AG09319 (cell line): ENCODE measurements around the gene PLGRKT.
"Not testable (repeated sequence)": the region's sequence is repeated elsewhere in the genome, so short reads cannot be mapped to it uniquely, and the experiment has no call there.

Experiments used
- DNase-seq: peaks from one replicate; pipeline ENCODE4 v3.0.0-alpha.2; 2010; ENCODE audit warnings: low read depth; ENCODE audit errors: extremely low read depth
- TF ChIP-seq, protein P1 (sequence below): IDR thresholded peaks from 2 replicates; pipeline ENCODE4 v1.5.1; 2011; ENCODE audit warnings: low read depth, mild to moderate bottlenecking, inconsistent platforms, low read length, moderate library complexity

PLGRKT gene

DNA sequence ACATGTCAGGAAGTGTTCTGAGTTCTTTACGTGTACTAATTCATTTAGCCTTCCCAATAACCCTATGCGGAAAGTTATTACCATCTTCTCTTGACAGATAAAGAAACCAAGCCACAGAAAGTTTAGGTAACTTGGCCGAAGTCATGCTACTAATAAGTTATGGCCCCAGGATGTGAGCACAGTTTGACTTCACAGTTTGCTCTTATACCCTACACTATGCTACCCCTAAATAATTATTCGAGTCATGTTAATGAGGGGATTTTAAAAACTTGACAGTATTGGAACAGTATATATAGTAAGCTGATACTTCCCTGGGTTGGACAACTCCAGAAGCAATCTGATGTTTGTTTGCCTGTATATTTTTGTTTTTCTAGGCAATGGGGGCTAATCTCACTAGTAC, 43.2 kb upstream of the PLGRKT start:
- DNase-seq = no peak
- TF ChIP-seq, protein P1, sequence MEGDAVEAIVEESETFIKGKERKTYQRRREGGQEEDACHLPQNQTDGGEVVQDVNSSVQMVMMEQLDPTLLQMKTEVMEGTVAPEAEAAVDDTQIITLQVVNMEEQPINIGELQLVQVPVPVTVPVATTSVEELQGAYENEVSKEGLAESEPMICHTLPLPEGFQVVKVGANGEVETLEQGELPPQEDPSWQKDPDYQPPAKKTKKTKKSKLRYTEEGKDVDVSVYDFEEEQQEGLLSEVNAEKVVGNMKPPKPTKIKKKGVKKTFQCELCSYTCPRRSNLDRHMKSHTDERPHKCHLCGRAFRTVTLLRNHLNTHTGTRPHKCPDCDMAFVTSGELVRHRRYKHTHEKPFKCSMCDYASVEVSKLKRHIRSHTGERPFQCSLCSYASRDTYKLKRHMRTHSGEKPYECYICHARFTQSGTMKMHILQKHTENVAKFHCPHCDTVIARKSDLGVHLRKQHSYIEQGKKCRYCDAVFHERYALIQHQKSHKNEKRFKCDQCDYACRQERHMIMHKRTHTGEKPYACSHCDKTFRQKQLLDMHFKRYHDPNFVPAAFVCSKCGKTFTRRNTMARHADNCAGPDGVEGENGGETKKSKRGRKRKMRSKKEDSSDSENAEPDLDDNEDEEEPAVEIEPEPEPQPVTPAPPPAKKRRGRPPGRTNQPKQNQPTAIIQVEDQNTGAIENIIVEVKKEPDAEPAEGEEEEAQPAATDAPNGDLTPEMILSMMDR = no peak

DNA sequence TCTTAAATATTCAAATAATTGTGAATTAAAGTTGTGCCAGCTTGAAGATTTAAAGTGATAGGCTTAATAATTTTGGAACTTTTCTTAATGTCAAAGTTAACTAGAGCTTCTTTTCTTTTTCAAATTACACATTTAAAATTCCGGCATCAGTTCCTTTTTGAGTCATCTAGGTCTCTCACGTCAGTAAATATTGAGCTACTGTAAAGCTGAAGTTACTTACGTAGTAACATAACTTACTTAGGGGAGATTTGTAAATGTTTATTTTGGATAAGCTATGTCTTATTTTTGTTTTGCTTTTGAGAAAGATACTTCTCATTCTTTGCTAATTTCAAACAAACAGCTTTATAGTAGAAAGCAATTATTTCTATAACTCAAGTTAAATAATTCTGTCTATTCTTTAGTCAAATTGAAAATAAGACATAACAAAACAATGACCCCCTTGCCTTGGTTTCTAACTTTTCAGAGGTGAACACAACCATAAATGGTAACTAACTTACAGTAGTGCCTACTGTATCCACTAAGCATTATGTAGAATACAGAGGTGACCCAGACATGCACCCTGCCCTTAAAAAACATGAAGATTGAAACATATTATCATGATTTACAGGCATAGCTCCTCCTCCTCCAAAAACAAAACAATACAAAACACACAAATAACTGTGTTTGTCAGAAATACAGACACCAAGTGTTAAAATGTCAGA, 42.4 kb upstream of the PLGRKT start:
- TF ChIP-seq, protein P1 = no peak
- DNase-seq = no peak

DNA sequence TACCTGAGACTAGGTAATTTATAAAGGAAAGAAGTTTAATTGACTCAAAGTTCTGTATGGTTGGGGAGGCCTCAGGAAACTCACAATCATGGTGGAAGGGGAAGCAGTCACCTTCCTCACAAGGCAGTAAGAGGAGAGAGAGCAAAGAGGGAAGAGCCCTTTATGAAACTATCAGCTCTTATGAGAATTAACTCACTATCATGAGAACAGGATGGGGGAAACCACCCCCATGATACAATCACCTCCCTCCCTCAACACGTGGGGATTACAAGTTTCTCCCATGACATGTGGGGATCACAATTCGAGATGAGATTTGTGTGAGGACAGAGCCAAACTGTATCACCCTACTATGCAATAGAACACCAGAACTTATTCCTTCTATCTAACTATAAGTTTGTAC, 40.5 kb upstream of the PLGRKT start:
- TF ChIP-seq, protein P1 = no peak
- no peak for DNase-seq

DNA sequence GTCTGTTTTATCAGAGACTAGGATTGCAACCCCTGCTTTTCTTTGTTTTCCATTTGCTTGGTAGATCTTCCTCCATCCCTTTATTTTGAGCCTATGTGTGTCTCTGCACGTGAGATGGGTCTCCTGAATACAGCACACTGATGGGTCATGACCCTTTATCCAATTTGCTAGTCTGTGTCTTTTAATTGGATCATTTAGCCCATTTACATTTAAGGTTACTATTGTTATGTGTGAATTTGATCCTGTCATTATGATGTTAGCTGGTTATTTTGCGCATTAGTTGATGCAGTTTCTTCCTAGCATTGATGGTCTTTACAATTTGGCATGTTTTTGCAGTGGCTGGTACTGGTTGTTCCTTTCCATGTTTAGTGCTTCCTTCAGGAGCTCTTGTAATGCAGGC, 37.9 kb upstream of the PLGRKT start:
- not testable (repeated sequence) for DNase-seq

DNA sequence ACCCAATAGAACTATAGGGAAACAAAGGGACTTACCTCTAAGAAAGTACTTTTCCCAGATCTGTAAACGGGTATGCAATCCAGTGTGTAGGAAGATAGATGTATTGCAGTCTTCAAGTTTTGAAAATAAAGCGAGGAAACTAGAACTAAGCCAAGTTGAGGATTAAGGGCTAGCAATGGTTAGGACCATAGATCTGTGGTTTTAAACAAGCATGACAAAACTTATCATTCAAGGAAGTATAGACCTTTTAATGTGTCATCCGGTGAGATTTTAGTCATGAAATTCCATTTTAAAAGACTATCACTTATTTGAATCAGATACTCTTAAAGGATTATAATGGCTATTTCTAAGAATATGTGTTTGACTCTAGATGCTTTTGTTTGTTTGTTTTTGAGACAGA, 33.1 kb upstream of the PLGRKT start:
- TF ChIP-seq, protein P1 = no peak
- DNase-seq = no peak

DNA sequence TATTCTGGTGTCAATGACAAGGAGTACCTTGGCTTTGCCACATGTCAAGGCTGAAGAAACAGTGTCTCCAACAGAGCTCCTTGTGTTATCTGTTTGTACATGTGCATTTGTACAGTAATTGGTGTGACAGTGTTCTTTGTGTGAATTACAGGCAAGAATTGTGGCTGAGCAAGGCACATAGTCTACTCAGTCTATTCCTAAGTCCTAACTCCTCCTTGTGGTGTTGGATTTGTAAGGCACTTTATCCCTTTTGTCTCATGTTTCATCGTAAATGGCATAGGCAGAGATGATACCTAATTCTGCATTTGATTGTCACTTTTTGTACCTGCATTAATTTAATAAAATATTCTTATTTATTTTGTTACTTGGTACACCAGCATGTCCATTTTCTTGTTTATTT, 32.4 kb upstream of the PLGRKT start:
- no peak for DNase-seq
- TF ChIP-seq, protein P1 = no peak

DNA sequence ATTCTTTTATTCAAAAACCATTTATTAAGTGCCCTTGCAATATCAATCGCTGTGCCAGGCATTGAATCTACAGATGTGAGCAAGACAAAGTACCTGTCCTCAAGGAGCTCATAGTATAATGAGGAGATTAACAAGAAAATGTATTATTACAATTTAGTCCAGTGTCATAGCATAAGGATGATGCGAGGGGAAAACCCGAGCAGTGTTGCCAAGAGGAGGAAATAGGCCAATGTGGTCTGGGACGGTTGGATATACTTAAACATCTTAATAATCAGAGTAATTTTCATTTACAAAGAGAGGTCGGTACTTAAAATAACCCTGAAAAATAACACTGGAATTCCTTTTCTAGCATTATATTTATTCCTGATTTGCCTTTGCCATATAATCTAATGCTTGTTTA, 31.1 kb upstream of the PLGRKT start:
- TF ChIP-seq, protein P1 = no peak
- DNase-seq = no peak

DNA sequence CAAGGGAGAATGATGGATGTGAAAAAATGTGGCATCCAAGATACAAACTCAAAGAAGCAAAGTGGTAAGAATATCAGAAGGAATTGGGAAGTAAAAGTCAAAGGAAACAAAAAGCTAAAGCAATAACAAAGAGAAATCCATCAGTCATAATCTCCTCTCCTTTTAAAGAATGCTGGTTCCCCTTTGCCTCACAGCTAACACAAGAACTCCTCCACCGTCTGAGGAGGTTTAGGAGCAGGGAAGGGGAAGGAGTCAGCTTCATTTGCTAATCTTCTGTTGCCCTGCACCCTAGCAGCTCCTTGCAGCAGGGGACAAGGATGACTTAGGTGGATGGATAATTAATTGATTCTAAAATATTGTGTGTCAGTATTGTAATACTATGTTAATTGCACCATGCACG, 29.0 kb upstream of the PLGRKT start:
- no peak for DNase-seq
- TF ChIP-seq, protein P1 = no peak
